GM23338 (cell line): ENCODE results near the gene DHX30. TPM values are rescaled to one million over a fixed set of nuclear protein-coding genes. Genes with fewer than 3 reads are reported as not detected.

ENCODE experiments used
- ATAC-seq: fragments of 200-7000 bp; cut with Tn5 transposase; 3 replicates; pipeline ENCODE4 v1.9.1; 2020
- DNase-seq: peaks from one replicate; pipeline ENCODE4 v3.0.0-alpha.2; 2015; ENCODE audit warnings: low spot score
- H2AFZ ChIP-seq: fragments of 200-600 bp; sonication (generic); 2 replicates; pipeline ENCODE4 v1.8.0; 2016; ENCODE audit warnings: antibody characterized with exemption, mild to moderate bottlenecking, moderate library complexity
- H3F3A ChIP-seq: fragments of 200-600 bp; sonication (generic); replicated peaks from 2 replicates; pipeline ENCODE4 v1.8.0; 2017; ENCODE audit warnings: antibody characterized with exemption, mixed run types, low read depth
- H3K27ac ChIP-seq: fragments of 200-600 bp; sonication (generic); 2 replicates; pipeline ENCODE4 v1.6.1; 2016; ENCODE audit warnings: low read depth
- H3K27me3 ChIP-seq: fragments of 200-600 bp; sonication (generic); 2 replicates; pipeline ENCODE4 v1.8.0; 2016; ENCODE audit warnings: mild to moderate bottlenecking, mixed run types, moderate library complexity; ENCODE audit not compliant: insufficient read depth
- H3K36me3 ChIP-seq: fragments of 200-600 bp; sonication (generic); 2 replicates; pipeline ENCODE4 v1.8.0; 2016; ENCODE audit warnings: mild to moderate bottlenecking; ENCODE audit not compliant: insufficient read depth
- H3K4me1 ChIP-seq: fragments of 200-600 bp; sonication (generic); 2 replicates; pipeline ENCODE4 v1.8.0; 2016; ENCODE audit warnings: mild to moderate bottlenecking, moderate library complexity; ENCODE audit not compliant: insufficient read depth
- H3K4me2 ChIP-seq: fragments of 200-600 bp; sonication (generic); 2 replicates; pipeline ENCODE4 v1.7.1; 2017; ENCODE audit warnings: mixed run types
- H3K4me3 ChIP-seq: fragments of 200-600 bp; sonication (generic); 2 replicates; pipeline ENCODE4 v1.6.1; 2016; ENCODE audit warnings: mixed run types
- H3K79me2 ChIP-seq: fragments of 200-600 bp; sonication (generic); replicated peaks from 2 replicates; pipeline ENCODE4 v1.8.0; 2017; ENCODE audit warnings: mild to moderate bottlenecking; ENCODE audit not compliant: insufficient read depth
- H3K9me2 ChIP-seq: fragments of 200-600 bp; sonication (generic); 2 replicates; pipeline ENCODE4 v1.8.0; 2017; ENCODE audit not compliant: insufficient read depth
- H4K20me1 ChIP-seq: fragments of 200-600 bp; sonication (generic); replicated peaks from 2 replicates; pipeline ENCODE4 v1.8.0; 2017; ENCODE audit warnings: mild to moderate bottlenecking; ENCODE audit not compliant: insufficient read depth
- H3K27ac Mint-ChIP-seq: 2 replicates; pipeline ENCODE4 v1.8.0; 2020; ENCODE audit warnings: inconsistent platforms, mild to moderate bottlenecking, moderate library complexity, mixed read lengths
- H3K27me3 Mint-ChIP-seq: 3 replicates; pipeline ENCODE4 v1.8.0; 2022; ENCODE audit warnings: low read depth, mild to moderate bottlenecking, moderate library complexity, mixed read lengths, inconsistent platforms; ENCODE audit not compliant: insufficient read depth, poor library complexity
- H3K36me3 Mint-ChIP-seq: 3 replicates; pipeline ENCODE4 v1.8.0; 2021; ENCODE audit warnings: low read depth, mild to moderate bottlenecking, inconsistent platforms, moderate library complexity, mixed read lengths
- H3K4me1 Mint-ChIP-seq: 3 replicates; pipeline ENCODE4 v1.8.0; 2020; ENCODE audit warnings: mild to moderate bottlenecking, inconsistent platforms, mixed read lengths
- H3K4me3 Mint-ChIP-seq: 3 replicates; pipeline ENCODE4 v1.8.0; 2021; ENCODE audit warnings: moderate library complexity, mild to moderate bottlenecking, inconsistent platforms, mixed read lengths
- H3K9me3 Mint-ChIP-seq: 3 replicates; pipeline ENCODE4 v1.8.0; 2020; ENCODE audit warnings: moderate library complexity, mild to moderate bottlenecking, inconsistent platforms, mixed read lengths
- CREB1 ChIP-seq: fragments of 250-450 bp; sonication (Bioruptor Pico); IDR thresholded peaks from 2 replicates; pipeline ENCODE4 v1.5.0; 2020; ENCODE audit warnings: low read depth, mild to moderate bottlenecking, moderate library complexity
- ETS1 ChIP-seq: IDR thresholded peaks from 2 replicates; pipeline ENCODE4 v1.6.1; 2016; ENCODE audit warnings: antibody characterized with exemption
- EZH2 ChIP-seq: fragments of 200-600 bp; sonication (generic); IDR thresholded peaks from one replicate; pipeline ENCODE4 v1.8.0; 2017; ENCODE audit warnings: antibody characterized with exemption, mild to moderate bottlenecking, low read depth; ENCODE audit not compliant: unreplicated experiment
- EZH2phosphoT487 ChIP-seq: fragments of 200-600 bp; sonication (generic); IDR thresholded peaks from one replicate; pipeline ENCODE4 v1.8.1; 2018; ENCODE audit warnings: antibody characterized with exemption; ENCODE audit not compliant: unreplicated experiment
- JUNB ChIP-seq: IDR thresholded peaks from one replicate; pipeline ENCODE4 v1.6.1; 2016; ENCODE audit warnings: antibody characterized with exemption; ENCODE audit not compliant: unreplicated experiment
- POLR2AphosphoS5 ChIP-seq: IDR thresholded peaks from 2 replicates; pipeline ENCODE4 v1.6.1; 2016; ENCODE audit warnings: antibody characterized with exemption, low read depth
- REST ChIP-seq: IDR thresholded peaks from one replicate; pipeline ENCODE4 v1.6.1; 2018; ENCODE audit warnings: antibody characterized with exemption; ENCODE audit not compliant: unreplicated experiment
- STAT1 ChIP-seq: IDR thresholded peaks from one replicate; pipeline ENCODE4 v1.6.1; 2016; ENCODE audit warnings: antibody characterized with exemption; ENCODE audit not compliant: unreplicated experiment
- ZNF114 ChIP-seq: fragments of 250-450 bp; sonication (Bioruptor Pico); IDR thresholded peaks from 2 replicates; pipeline ENCODE4 v1.5.0; 2020; ENCODE audit warnings: mild to moderate bottlenecking, moderate library complexity
- ZNF331 ChIP-seq: fragments of 250-450 bp; sonication (Bioruptor Pico); IDR thresholded peaks from 2 replicates; pipeline ENCODE4 v1.5.0; 2020; ENCODE audit warnings: low read depth, mild to moderate bottlenecking, moderate library complexity
- ZNF462 ChIP-seq: fragments of 250-450 bp; sonication (Bioruptor Pico); IDR thresholded peaks from 2 replicates; pipeline ENCODE4 v1.5.0; 2020; ENCODE audit warnings: mild to moderate bottlenecking, moderate library complexity
- polyA plus RNA-seq: library from polyadenylated mRNA; unstranded; fragments of >200 nt; fragmentation: Nextera tagmentation; extraction: Ambion mirVana; gene quantifications from 2 replicates; pipeline ENCODE4 v1.2.1, GENCODE V29; 2016
- total RNA-seq: library from RNA; depleted of rRNA; stranded (reverse); fragments of >200 nt; shearing (Covaris generic); gene quantifications from 2 replicates; pipeline ENCODE4 v1.2.3, GENCODE V29; 2014

DHX30 gene
- total and polyA plus RNA-seq, 2 experiments from 2014 or later: 47.5 to 125 TPM

GRCh38 chr3:47877290-47877689 is 74.4 kb downstream of the DHX30 start:
- H3F3A ChIP-seq: no peaks in the 10 kb centered on the region
- H3K9me3 Mint-ChIP-seq: no peaks in the 10 kb centered on the region
- no peak overlapping the region for H3K4me3 ChIP-seq
- no peaks in the 10 kb centered on the region for H3K4me1 ChIP-seq
- no peak overlapping the region for H3K4me3 Mint-ChIP-seq
- TF ChIP-seq ZNF114: no peak
- no peak for TF ChIP-seq ZNF331 (CRISPR knock-in tag)
- TF ChIP-seq STAT1: no peak
- TF ChIP-seq CREB1 (CRISPR knock-in tag): no peak
- TF ChIP-seq REST: no peak
- no peak for TF ChIP-seq JUNB
- TF ChIP-seq EZH2phosphoT487: no peak
- TF ChIP-seq ZNF462 (CRISPR knock-in tag): no peak
- TF ChIP-seq ETS1: no peak
- TF ChIP-seq EZH2: no peak
- no peak for TF ChIP-seq POLR2AphosphoS5
- ATAC-seq: no peak
- no peak overlapping the region for H2AFZ ChIP-seq
- H3K4me1 Mint-ChIP-seq: peaks cover 9% of the 10 kb centered on the region
- no peak for DNase-seq
- no peaks in the 10 kb centered on the region for H3K27me3 ChIP-seq
- H3K27ac ChIP-seq: no peak overlapping the region
- H3K79me2 ChIP-seq: no peaks in the 10 kb centered on the region
- H3K4me2 ChIP-seq: no peak overlapping the region
- no peak overlapping the region for H3K27ac Mint-ChIP-seq
- H3K9me2 ChIP-seq: no peaks in the 10 kb centered on the region
- peaks cover 2% of the 10 kb centered on the region for H3K27me3 Mint-ChIP-seq
- peaks cover 6% of the 10 kb centered on the region; the same call in 1 of the 2 replicates for H3K36me3 ChIP-seq
- peaks cover 36% of the 10 kb centered on the region for H3K36me3 Mint-ChIP-seq
- peaks cover 3% of the 10 kb centered on the region; the same call in 1 of the 2 replicates for H4K20me1 ChIP-seq
